Ovary (tissue), 3 donors: ENCODE results near the gene CACNA1S.

Experiments
- CTCF ChIP-seq, 3 donors: fragments of 450-650 bp in 2 of 3; fragments of 200-600 bp in 1 of 3; IDR thresholded peaks; one replicate each; pipeline versions ENCODE4 v1.5.1 to v1.8.0; 2016 to 2022; ENCODE audit warnings: antibody characterized with exemption in 3 of 3, mild to moderate bottlenecking in 1 of 3
- EP300 ChIP-seq: sonication (generic); formaldehyde crosslinking; IDR thresholded peaks from one replicate; pipeline ENCODE4 v1.6.1; 2017; ENCODE audit warnings: antibody characterized with exemption
- POLR2A ChIP-seq: fragments of 450-650 bp; IDR thresholded peaks from one replicate; pipeline ENCODE4 v1.6.1; 2017; ENCODE audit warnings: antibody characterized with exemption, mild to moderate bottlenecking, moderate library complexity
- donor health status: DM: no; HTN: no; CAD: no.

- no peak for TF ChIP-seq CTCF (IDR thresholded peaks at IDR 0.05)
- TF ChIP-seq EP300, result no peak
- no peak for TF ChIP-seq POLR2A
Observed at GRCh38 chr1:200999667-201000066, 112.6 kb downstream of the CACNA1S start.
